GM19467 (cell line): ENCODE results near the gene PCBD1.
"Not testable (repeated sequence)": the region's sequence is repeated elsewhere in the genome, so short reads cannot be mapped to it uniquely, and the experiment has no call there.

Source experiments
- ATAC-seq: cut with Tn5 transposase; IDR thresholded peaks from one replicate; pipeline ENCODE4 v1.9.1; 2021; ENCODE audit warnings: mild to moderate bottlenecking, moderate library complexity; ENCODE audit not compliant: unreplicated experiment

The PCBD1 gene

DNA sequence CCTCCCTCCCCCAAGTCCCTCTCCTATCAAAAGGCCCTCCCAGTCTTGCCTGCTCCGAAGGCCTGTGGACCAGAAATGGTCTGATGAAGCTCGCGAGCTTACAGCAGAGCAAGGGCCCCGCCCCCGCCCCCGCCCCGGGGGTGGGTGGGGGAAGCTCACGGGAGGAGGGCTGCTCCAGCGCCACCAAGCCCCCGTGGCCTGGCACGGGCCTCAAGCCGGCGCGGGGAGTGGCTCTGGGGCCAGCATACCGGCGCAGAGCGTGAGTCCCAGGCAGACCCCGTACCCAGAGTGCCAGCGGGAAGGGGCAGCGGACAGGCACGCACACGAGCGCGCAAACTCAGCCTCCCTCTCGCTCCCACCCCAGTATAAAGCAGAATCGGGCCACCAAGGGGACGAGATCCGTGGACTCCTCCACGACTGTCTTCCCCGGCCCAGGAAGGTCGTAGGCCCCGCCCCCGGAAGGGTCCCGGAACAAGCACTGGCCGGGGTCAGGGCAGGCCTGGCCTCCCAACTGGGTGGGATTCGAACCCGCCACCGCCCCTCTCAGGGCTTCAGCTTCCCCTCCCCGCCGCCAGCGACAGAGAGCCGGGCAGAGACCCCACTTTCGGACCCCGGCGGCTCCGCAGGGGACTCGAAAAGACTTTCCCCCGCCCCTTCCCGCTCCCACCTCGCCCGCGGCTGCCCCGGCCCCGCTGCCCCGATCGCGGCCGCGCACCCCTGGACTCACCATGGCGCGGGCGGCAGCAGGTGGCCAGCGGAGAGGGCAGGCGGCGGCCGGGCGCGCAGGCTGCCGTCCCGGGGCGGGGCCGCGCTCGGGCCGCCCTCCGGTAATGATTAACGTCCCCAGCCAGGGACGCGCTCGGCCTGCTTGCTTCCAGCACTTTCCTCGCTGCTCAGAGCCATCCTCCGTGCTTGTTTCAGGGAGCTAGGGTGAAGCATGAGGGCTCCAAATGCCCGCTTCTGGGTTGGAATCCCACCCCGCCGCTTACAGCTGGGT is at the start of gene PCBD1:
Gene PCBD1 (minus strand): TSS at position 762 of the 997 bp plus-strand sequence. CDS start 32 bp downstream, at position 730.
- peak; percentile 59 for ATAC-seq

DNA sequence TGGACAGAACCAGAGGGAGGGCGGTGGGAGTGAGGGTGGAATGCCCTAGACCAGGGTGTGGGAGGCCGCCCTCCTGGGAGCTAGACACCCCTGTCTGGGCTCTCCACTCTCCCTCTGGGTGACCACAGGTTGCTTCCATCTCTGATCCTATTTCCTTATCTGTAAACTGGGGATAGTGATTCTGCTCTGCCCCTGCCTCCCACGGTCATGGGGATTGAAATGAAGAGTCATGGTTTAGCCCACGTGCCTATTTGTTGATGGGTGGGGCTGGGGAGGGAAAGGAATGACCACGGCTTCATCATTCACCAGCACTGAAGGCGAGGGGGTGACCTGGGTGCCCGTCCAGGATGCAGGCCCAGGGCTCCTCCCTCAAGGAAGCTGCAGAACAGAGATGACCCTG is 49.3 kb upstream of the PCBD1 start:
- ATAC-seq: no peak

DNA sequence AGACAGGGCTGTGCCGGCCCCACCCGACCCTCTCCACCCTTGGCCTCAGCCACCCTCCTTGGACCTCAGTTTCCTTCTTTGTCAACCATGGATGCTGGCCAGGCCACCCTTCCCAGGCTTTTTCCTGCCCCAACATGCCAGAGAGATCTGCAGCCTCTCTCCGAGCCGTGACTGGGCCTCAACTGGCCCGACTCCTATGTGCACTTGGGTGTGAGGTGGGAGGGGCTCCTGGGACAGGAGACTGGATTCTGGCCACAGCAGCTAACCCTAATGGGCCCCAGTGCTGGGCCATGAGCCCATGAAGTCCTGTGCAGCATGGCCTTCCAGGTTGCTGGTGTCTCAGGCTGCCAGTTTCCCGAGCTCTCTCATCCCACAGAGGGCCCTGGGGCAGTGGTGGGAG is 47.7 kb upstream of the PCBD1 start:
- no peak for ATAC-seq

DNA sequence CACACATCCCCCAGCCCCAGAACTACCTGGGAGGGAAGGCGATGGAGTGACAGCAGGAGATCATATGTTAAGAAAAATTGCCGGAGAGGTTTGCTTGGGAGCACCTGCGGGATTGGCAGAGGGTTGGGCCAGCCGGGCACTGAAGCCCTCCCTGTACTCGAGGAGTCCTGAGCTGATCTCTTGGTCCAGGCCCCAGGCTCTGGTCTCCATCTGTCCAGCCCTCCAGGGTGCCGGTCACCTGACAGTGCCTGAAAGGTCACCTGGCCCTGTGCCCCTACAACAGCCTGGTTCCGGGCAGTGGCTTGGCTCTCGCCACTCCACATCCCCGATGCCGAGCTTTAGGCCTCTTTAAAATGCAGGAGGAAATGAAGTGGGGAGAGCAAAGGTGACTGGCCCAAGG is 47.3 kb upstream of the PCBD1 start:
- no peak for ATAC-seq

DNA sequence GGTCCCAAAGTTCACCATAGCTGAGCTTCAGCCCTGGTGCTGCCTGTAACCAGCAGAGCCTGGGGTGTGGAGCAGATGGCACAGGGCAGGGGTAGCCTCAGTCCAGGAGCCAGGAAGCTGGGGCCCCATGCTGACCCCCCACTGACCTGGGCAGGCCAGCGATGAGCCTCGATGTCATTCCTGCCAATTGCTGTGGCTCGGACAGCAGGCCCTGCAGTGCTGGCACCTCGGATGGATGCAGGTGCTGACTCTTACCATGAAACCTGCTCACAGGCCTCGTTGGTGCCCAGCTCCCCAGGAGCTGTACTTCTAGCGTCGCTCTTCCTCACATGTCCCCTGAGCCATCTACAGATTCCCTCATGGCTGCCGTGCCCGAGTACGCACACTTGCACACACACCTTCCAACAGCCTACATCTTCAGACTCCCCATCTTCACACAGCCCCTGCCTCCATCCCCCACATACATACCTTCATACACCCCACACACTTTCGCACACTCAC is 46.8 kb upstream of the PCBD1 start:
- ATAC-seq: no peak

DNA sequence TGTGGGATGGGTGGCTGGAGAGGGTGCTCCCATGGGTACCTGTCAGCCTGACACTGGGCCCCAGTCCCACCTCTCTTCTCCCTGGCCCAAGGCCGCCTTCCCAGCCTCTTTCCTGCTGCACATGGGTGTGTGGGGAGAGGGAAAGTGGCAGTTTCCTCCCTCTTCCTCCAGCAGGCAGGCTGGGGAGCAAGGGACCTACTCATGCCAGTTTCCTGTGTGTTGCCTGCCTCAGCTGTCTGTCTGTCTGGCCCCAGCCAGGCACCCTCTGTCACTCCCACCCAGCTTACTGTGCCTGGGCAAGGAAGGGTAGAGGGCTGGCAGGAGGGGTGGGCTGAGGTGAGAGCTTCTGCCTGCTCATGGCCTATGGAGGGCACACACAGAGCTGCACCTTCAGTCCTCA is 46.3 kb upstream of the PCBD1 start:
- no peak for ATAC-seq

DNA sequence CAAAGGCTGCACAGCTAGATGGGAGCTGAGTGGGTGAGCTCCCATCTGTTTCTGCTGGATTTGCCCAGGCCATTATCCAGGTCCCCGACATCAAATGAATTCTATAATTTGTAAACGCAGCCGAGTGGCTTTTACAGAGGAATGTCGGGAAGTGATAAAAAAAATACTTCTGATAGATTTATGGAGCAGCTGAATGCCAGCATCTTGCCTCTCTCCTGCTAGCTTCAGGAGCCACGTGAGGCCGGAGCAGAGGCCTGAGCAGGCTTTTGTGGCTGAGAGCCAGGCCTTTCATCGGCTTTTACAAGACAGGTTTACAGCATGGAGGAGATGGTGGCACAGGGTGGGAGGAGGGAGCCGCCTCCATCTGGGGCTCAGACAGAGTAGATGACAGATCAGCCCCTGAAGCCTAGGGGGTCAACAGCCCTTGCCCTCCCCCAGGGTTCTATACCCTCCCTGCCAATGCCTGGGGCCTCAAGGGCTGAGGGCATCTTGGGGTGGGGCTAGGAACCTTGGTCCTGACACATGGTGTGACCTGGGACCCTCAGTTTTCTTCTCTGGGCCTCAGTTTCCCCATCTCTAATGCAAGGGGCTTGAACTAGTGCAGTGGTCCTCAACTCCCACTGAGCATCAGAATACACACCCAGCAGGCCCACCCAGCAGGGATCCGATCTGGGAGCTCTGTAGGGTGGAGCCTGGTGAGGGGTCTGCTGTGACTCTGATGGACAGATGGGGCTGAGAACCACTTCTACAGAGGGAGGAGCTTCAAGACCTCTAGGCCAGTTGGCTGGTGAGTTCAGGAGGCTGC is 44.2 kb upstream of the PCBD1 start:
- no peak for ATAC-seq

DNA sequence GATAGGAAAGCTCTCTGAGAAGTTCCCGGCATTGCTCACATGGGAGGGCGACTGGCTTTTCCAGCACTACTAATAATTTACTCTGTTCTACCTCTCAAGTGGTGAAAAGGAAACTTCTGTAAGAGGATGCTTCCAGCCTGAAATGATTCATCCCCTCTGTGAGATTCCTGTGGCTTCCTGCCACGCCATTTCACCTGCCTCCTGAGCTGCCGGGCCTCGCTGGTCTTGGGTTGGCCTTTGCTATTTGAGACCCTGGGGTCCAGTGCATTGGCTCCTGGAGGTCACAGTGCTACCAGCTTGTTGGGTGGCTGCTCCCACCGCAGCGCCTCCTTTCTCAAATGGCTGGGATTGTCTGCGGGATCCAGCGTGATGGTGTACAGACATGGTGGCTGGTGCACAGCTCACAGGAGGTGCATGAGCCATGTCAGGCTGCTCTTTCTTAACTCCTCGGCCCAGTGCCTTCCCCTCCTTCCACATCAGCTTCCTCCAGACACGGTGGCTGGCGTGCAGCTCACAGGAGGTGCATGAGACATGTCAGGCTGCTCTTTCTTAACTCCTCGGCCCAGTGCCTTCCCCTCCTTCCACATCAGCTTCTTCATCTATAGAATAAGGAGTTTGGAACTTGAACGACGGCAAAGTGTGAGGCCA is 42.9 kb upstream of the PCBD1 start:
- ATAC-seq: no peak

DNA sequence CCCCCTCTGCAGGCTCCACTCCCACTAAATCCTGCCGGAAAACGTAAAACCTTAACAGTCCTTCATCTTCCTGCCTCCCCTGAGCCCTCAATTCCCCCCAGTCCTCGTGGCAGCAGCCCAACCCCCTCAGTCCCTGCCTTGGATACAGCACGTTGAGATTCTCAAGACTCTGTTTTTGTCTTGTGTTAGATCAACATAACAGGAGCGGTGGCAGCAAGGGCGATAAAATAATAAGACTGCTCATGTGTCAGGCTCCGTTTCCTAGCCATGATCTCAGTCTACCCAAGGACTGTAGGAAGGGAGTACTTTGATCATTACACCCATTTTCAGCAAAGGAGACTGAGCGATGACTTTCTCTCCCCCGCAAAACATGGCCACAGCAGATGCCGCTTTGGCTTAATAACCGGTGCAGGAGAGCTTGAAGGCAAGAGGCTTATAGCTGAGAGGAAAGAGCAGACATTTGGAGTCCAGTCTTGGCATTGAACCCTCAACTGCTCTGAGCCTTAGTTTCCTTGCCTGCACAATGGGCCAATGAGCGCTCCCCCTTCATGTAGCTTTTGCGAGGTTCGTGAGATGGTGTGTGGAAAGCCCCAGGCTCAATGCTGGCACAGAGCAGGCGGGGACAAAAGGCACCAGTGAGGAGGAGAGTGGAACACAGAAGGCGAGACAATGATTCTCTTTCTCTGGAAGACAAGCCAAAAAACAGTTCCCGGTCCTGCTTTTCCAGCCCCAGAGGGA is 42.1 kb upstream of the PCBD1 start:
- no peak for ATAC-seq

DNA sequence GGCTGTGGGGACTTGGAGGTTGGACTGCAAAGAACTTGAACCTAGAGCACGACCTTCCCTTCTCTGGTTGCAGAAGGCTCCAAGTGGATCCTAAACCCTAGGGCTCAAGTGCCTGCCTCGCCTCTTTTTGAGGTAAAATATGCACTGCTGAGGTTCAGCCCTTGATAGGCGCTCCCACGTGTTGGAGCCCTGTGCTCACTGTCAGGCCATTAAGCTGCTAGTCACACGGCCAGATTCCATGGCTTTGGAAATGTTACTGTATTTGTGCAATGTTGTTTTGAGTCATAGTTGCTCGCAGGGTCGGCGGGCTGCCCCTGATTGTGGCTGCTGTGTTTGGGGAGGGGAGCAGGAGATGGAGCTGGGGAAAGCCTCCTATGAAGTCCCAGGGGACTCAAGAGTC is 39.8 kb upstream of the PCBD1 start:
- ATAC-seq: no peak

DNA sequence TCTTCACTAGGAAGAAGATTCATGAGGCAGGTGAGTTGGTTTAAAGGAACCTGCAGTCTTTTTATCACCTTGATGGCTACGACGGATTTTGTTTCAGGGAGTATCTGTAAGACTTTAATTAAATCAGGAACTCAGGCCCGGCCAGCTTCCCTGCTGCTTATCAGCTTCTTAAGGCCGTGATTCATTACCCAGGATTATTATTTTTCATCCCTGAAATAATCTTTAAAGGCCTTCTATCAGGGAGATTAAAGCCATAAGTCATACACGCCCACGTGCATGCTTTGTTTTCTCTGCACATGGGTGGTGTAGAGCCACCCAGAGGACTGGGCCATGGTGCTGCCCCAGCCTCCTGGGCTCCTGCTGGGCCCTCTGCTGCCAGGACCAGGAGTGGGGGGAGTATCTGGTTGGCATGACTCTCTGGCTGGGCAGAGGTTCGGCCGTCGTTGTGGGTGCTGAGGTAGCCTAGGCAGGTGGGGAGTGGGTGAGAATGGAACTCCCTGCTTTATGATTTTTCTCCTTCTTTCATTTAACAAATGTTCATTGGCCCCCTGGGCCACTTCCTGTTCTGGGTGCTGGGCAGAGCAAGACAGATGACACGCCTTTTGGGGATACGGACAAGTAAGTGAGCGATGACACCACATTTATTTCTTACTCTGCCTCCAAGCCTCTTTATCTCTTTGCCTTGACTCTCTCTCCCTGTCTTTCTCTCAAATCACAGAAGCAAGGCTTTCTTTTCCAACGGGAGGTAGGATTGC is 39.0 kb upstream of the PCBD1 start:
- no peak for ATAC-seq

DNA sequence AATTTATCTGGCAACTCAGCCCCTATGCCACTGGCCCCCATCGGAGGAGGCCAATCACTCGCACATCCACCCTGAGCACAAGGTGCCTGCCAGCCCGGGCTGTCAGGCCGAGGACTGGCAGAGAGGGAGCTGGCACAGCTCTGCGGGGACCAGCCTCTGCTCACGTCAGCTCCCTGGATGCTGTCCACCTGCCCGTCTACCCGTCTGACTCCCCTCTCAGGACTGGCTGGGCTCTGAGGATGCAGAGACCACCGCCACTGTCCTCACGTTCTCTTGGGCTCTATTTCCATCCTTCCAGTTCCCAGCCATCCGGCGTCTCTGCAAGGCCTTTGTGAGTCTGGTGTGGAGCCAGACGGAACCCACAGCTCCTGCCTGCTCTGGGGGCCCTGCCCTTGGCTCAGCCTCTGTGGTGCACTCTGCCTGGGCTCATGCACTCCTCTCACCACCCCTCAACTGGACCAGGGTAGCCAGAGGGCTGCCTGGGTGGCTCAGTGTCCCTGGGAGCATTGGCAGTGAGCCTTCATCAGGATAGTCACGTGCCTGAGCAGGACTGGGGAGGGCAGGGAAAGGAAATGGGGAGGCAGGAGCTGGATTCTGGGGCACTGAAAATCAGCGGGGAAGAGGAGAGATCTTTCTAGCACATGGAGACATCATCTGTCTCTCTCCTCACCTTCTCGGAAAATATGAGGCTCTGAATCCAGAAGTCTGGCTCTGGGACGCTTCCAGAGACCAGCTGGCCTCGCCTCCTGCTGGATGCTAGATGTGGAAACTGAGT is 38.0 kb upstream of the PCBD1 start:
- no peak for ATAC-seq

DNA sequence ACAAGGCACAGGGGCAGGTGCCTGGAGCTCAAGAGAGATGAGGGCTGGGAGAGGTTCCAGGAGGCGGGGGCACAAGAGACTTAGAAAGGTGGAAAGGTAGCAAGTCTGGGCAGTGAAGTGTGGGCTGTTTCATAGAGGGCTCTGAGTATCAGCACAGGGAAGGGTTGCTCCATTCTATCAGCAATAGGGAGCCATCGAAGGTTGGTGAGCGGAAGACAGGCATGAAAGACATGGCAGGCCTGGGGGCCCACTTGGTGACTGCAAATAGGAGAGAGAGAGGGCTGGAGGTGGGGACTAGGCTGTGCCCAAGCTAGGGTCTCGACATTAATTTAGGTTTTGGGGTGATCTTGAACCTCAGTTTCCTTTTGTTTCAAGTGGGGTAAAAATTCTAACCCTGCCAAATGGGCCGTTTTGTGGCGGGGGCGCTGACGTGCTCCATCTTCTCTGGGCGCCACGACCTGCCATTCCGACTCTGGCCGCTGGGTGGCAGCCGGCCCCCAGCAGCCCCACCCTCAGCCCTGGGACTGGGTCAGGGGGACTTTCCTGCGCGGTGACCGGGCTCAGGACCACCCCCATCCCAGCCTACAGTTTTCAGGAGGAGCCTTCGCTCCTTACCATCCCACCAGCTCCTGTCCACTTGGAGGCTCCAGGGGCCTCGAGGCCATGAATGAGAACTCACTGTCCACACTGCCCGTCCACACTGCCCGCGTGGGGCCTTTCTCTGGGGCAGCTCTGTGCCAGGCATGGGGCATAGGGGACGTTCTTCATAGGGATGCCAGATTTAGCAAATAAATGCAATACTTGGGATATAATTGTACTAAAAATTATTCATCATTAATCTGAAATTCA is 37.2 kb upstream of the PCBD1 start:
- no peak for ATAC-seq

DNA sequence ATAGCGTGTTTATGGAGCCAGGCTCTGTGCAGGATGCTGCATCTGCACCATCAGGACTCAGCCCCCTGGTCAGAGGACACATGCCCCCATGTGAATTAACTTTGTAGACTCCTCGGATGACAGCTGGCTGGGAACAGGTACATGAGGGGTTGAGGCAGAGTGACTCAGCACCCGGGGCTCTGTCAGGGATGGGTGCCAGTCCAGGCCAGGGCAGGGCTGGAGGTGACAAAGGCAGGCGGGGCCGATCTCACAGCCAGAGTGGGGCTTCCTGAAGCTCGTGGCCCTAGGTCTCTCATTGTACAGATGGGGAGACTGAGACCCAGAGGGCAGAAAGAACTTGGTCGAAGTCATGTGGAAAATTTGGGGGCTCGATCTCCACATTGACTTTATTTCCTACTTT is 35.3 kb upstream of the PCBD1 start:
- ATAC-seq: no peak

DNA sequence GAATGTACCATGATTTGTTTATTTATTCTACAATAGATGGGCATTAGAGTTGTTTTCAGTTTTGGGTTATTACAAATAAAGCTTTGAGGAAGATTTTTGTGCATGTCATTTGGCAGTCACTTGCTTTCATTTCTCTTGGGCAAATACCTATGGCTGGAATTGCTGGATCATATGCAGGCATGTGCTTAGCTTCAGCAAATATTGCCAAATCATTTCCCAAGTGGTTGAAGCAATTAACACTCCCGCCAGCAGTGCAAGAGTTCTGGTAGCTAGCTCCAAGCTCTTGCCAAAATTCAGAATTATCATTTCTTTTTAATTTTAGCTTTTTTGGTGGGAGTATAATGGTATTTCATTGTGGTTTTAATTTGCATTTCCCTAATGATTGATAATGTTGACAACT is 32.9 kb upstream of the PCBD1 start:
- no peak for ATAC-seq

DNA sequence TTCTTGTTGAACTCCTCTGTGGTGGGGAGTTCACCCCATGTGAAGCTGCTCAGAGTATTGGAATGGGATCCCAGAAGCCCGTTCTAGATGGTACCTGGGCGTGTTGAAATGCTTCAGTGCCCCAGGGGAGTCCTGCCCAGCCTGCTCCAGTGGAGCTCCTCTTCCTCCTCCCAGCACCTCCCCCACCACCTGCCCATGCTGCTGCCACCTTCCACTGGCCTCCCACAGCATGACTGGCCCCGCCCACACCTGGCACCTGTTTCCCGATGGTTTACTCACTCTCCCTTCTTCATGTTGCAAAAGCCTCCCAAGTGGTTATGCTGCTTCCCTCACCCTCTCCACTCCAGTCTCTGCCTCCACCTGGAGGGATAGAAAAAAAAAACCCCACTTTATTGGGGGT is 32.2 kb upstream of the PCBD1 start:
- no peak for ATAC-seq

DNA sequence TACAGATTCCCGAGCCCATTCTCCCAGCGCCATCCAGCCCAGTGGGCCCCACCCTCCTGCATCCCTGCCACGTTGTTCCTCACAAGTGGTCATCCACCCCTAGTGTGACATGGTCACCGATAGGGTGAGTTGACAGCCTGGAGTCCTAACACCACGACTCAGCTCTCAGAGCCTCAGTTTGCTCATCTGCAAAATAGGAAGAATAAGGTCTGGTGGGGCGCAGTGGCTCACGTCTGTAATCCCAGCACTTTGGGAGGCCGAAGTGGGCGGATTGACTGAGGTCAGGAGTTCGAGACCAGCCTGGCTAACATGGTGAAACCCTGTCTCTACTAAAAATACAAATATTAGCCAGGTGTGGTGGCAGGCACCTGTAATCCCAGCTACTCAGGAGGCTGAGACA is 31.5 kb upstream of the PCBD1 start:
- not testable (repeated sequence) for ATAC-seq
